Lower lobe of right lung (tissue), 2 donors: ENCODE measurements around the gene FHL5. TPM values are rescaled to one million over a fixed set of nuclear protein-coding genes. Genes with fewer than 3 reads are reported as not detected.

ENCODE experiments used
- ATAC-seq, 2 donors: fragments of 200-7000 bp; cut with Tn5 transposase; one replicate each; pipeline ENCODE4 v1.9.1; 2020 to 2022; ENCODE audit warnings: mild to moderate bottlenecking in 2 of 2, moderate library complexity in 2 of 2
- DNase-seq: peaks from one replicate; pipeline ENCODE4 v3.0.0-alpha.2; 2020
- H3K27ac ChIP-seq: fragments of 200-600 bp; one replicate; pipeline ENCODE4 v1.8.0; 2022
- H3K27me3 ChIP-seq: fragments of 200-600 bp; one replicate; pipeline ENCODE4 v1.8.0; 2022; ENCODE audit warnings: low read depth
- H3K36me3 ChIP-seq: fragments of 200-600 bp; one replicate; pipeline ENCODE4 v1.8.0; 2022; ENCODE audit warnings: mild to moderate bottlenecking
- H3K4me1 ChIP-seq: fragments of 200-600 bp; one replicate; pipeline ENCODE4 v1.8.0; 2022
- H3K4me3 ChIP-seq: fragments of 200-600 bp; one replicate; pipeline ENCODE4 v1.8.0; 2022; ENCODE audit warnings: mild to moderate bottlenecking
- H3K9me3 ChIP-seq: fragments of 200-600 bp; one replicate; pipeline ENCODE4 v1.8.0; 2022
- intact Hi-C: fragments of 100-400 bp; cut with DNase I; formaldehyde crosslinking; loops from one replicate; pipeline ENCODE4 v1.11.0; 2022
- total RNA-seq: library from RNA; stranded (reverse); fragmentation: NEBNext Ultra II Directional; extraction: Animal tissue kit (Norgen Biotek cat#: 25700); gene quantifications from one replicate; pipeline ENCODE4 v1.2.1, GENCODE V29; 2021
- TF ChIP-seq, protein P1 (sequence below): fragments of 200-600 bp; IDR thresholded peaks from one replicate; pipeline ENCODE4 v1.8.0; 2022; ENCODE audit warnings: antibody characterized with exemption, mild to moderate bottlenecking
- donor health status: DM: no; HTN: yes; CAD: no; lungs with severe emphysema.

FHL5 gene
- total RNA-seq, 1 donor from 2014 or later: 23.7 TPM

DNA sequence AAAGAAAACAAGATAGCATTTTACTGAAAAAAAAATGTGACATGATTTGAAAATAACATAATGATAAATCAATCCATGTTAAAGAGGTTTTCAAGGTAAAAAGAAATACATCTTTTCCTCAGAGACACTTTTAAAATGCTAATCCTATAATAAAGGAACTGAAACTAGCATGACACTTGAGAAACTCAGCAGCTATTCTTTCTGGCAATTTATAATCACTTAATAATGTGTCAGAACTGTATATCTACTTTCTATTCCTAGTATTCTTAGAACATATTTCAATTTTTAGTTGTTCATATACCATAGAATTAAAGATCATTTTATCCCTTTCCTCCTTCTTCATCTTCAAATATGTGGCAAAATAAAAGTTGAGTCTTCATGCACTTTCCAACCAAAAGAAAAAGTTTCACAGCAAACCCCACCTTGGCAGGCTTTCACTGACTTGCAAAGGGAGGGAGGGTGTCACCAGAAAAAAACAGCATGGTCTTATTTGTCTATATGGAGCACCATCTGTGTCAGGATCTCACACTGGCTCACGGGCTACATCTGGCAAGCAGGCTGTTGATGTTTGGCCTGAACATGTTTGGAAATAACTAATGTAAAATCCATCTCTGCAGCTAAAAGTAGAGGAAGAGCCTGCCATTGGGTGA lies 48.5 kb downstream of the FHL5 start:
- Histone ChIP-seq H3K27ac (no peak overlapping the region), H3K9me3 (no peaks in the 10 kb centered on the region), H3K36me3 (no peaks in the 10 kb centered on the region), H3K4me3 (no peak overlapping the region), H3K4me1 (no peaks in the 10 kb centered on the region), H3K27me3 (no peaks in the 10 kb centered on the region)
- DNase-seq: no peak
- ATAC-seq: no peak
- TF ChIP-seq, protein P1, sequence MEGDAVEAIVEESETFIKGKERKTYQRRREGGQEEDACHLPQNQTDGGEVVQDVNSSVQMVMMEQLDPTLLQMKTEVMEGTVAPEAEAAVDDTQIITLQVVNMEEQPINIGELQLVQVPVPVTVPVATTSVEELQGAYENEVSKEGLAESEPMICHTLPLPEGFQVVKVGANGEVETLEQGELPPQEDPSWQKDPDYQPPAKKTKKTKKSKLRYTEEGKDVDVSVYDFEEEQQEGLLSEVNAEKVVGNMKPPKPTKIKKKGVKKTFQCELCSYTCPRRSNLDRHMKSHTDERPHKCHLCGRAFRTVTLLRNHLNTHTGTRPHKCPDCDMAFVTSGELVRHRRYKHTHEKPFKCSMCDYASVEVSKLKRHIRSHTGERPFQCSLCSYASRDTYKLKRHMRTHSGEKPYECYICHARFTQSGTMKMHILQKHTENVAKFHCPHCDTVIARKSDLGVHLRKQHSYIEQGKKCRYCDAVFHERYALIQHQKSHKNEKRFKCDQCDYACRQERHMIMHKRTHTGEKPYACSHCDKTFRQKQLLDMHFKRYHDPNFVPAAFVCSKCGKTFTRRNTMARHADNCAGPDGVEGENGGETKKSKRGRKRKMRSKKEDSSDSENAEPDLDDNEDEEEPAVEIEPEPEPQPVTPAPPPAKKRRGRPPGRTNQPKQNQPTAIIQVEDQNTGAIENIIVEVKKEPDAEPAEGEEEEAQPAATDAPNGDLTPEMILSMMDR: no peak
- intact Hi-C loops: no loop called here

DNA sequence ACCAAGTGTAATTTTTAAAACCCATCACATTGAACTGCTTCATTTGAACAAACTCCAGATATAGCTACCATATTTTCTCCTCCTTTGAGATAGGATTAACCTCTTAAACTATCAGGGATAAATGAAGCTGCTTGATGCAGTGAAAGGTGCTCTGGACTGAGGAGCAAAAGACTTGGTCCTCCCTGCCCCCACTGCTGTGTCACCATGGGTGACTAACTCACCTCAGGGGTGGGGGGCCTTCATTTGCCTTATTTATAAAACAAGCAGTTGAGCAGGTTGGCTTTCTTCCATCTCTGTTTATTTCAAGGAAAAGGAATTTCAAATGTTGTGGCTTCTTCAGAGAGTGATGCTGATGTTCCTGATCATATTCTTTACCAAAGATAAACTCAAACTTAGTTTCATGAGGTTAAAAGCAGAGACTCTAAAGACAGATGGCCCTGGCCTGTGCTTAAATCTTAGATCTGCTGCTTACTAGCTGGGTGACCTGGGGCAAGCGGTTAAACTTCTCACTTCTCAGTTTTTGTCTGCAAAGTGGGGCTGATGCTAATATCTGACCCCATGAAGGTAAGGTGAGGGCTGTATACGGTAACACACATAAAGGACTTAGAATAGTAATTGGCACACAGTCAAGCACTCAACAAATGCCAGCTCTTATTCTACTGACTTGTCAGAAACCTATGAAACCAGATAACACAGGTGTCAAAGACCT lies 50.5 kb downstream of the FHL5 start:
- no peaks in the 10 kb centered on the region for H3K4me1 ChIP-seq
- intact Hi-C loops: no loop called here
- TF ChIP-seq, protein P1: no peak
- H3K4me3 ChIP-seq: no peak overlapping the region
- no peaks in the 10 kb centered on the region for H3K9me3 ChIP-seq
- H3K27me3 ChIP-seq: no peaks in the 10 kb centered on the region
- ATAC-seq: no peak
- H3K36me3 ChIP-seq: no peaks in the 10 kb centered on the region
- H3K27ac ChIP-seq: no peak overlapping the region
- no peak for DNase-seq

DNA sequence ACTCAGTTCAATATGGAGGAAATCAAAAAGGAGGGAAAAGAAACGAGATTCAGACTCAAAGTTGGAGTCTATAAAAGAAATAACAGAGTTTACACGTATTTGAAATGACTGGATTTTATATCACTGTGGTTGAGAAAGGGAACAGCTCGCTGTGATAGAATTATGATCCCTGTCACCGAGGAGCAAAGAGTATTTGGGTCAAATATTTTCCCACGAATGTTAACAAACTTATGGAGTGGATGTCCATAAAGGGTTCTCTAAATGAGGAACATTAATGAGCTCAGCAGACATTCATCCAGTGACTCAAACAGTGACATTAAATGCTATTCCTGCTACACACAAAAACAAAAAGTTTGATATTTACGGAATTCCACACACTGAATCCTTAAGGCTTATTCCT lies 57.9 kb downstream of the FHL5 start:
- no peak for ATAC-seq
- TF ChIP-seq, protein P1: no peak
- no peaks in the 10 kb centered on the region for H3K4me1 ChIP-seq
- intact Hi-C loops: no loop called here
- H3K27ac ChIP-seq: no peak overlapping the region
- no peaks in the 10 kb centered on the region for H3K27me3 ChIP-seq
- no peaks in the 10 kb centered on the region for H3K9me3 ChIP-seq
- no peak for DNase-seq
- no peak overlapping the region for H3K4me3 ChIP-seq
- H3K36me3 ChIP-seq: no peaks in the 10 kb centered on the region

DNA sequence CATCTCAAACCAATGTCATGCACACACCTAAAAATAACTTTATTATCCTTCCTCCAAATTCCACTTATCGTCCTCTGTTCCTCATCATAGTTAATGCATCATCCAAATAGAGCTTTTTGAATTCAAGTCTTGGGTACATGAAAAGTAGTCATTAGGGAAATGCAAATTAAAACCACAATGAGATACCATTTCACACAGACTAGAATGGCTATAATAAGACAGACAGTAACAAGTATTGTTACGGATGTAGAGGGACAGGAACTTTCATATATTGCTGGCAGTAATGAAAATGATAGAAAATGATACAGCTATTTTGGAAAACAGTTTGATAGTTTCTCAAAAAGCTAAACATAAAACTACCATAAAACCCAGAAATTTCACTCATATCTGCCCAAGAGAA lies 59.1 kb downstream of the FHL5 start:
- DNase-seq: no peak
- intact Hi-C loops: no loop called here
- no peaks in the 10 kb centered on the region for H3K36me3 ChIP-seq
- H3K4me1 ChIP-seq: no peaks in the 10 kb centered on the region
- ATAC-seq: no peak
- no peaks in the 10 kb centered on the region for H3K27me3 ChIP-seq
- TF ChIP-seq, protein P1: no peak
- H3K27ac ChIP-seq: no peak overlapping the region
- no peak overlapping the region for H3K4me3 ChIP-seq
- no peaks in the 10 kb centered on the region for H3K9me3 ChIP-seq

DNA sequence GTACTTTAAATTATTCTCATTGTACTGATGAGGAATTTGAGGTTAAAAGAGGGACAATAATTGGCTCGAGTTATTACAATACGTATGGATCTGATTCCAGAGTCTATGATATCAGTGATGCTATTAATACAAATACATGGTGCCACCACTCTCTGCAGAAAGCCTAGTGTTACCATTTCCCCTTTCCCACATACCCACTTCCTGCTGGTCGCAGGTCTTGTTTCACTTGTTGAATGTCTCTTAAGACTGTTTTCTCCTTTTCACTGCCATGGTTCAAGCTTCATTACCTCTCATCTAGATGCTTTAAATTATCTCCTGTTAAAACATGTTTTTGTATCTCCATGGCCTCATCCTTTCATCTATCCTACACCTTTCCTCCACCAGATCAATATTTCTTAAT lies 62.0 kb downstream of the FHL5 start:
- DNase-seq (no peak), ATAC-seq (no peak)
- no peaks in the 10 kb centered on the region for H3K36me3 ChIP-seq
- TF ChIP-seq, protein P1: no peak
- H3K4me3 ChIP-seq: no peak overlapping the region
- intact Hi-C loops: no loop called here
- no peaks in the 10 kb centered on the region for H3K4me1 ChIP-seq
- H3K9me3 ChIP-seq: no peaks in the 10 kb centered on the region
- no peaks in the 10 kb centered on the region for H3K27me3 ChIP-seq
- H3K27ac ChIP-seq: no peak overlapping the region
